Eye (tissue), 1 donor: ENCODE measurements around the gene PARP15.

Source experiments
- DNase-seq: peaks from one replicate; pipeline ENCODE4 v3.0.0-alpha.2; 2015

PARP15 gene

DNA sequence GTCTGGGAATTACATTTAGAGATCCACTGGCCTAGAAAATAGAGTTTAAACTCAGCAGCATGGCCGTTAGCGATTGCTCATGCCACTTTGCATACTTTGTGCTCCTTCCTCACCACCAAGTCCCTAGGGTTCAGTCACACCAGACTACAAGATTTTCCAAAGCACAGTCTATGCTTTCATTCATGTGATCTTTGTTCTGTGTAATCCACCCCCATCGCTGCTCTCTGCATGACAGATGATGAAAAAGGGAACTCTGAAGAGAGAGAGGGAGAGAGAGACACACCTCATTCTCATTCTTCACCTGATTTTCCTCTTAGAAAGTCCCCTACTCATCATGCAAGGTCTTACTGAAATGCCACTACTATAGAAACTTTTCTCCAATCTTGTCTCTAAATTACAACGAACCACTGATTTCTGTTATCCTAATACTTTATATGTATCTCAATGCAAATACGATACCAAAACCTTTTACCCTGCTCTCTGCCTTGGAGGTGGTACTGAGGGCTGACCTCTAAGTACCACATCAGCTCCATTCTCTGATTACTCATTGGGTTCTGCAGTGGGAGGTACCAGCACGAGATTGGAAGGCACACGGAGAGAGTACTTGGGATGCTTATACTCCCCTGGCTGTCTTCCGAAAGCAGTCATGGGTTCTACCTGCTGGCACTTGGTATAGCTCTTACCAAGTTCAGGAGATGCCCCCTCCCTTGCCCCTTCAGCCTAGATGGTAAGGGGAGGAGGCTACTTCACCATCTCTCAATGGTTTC is 1.1 kb upstream of the PARP15 start:
- DNase-seq: peak; percentile 24

- no peak for DNase-seq
Observed at GRCh38 chr3:122578069-122578740, 755 bp downstream of the PARP15 start.

DNA sequence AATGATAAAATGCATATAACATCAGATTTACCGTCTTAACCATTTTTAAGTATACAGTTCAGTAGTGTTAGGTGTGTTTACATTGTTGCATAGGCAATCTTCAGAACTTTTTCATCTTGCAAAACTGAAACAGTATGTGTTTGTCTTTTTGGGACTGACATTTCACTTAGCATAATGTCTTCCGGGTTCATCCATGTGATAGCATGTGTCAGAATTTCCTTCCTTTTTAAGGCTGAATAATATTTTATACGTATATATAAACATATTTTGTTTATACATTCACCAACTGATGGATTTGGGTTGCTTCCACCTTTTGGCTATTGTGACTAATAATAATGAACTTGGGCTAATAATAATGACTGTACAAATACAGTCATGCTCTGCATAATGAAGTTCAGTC is 3.0 kb downstream of the PARP15 start:
- DNase-seq: no peak

DNA sequence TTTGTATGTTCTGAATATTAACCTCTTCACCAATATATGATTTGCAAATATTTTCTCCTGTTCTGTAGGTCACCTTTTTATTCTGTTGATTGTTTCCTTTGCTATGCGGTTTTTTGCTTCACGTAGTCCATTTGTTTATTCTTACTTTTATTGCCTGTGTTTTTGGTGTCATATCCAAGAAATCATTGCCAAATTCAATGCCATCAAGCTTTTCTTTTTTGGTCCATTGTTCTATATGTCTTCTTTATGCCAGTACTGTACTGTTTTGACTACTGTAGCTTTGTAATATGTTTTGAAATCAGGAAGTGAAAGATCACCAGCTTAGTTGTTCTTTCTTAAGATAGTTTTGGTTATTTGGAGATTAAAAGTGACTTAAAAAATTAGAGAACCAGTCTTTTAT is 4.2 kb downstream of the PARP15 start:
- DNase-seq: no peak

- DNase-seq: no peak
Observed at GRCh38 chr3:122582390-122582789, 4.9 kb downstream of the PARP15 start.

- no peak for DNase-seq
Observed at GRCh38 chr3:122586098-122586497, 8.6 kb downstream of the PARP15 start.

DNA sequence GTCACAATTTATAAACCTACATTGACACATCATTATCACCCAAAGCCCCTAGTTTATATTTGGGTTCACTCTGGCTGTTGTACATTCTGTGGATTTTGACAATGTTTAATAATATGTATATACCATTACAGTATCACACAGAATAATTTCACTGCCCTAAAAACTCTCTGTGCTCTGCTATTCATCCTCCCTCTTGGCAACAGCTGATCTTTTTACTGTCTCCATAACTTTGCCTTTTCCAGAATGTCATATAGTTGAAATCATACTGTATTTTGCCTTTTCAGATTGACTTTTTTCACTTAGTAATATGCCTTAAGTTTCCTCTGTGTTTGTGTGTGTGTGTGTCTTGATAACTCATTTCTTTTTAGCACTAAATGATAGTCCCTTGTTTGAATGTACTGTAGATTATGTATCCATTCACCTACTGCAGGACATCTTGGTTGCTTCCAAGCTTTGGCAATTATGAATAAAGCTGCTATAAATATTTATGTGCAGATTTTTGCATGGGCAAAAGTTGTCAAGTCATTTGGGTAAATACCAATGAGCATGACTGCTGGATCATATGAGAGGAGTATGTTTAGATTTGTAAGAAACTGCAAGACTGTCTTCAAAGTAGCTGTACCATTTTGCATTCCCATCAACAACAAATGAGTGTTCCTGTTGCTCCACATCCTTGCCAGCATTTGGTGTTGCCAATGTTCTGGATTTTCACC is 9.5 kb downstream of the PARP15 start:
- DNase-seq: no peak

- no peak for DNase-seq
Observed at GRCh38 chr3:122587572-122587971, 10.1 kb downstream of the PARP15 start.

DNA sequence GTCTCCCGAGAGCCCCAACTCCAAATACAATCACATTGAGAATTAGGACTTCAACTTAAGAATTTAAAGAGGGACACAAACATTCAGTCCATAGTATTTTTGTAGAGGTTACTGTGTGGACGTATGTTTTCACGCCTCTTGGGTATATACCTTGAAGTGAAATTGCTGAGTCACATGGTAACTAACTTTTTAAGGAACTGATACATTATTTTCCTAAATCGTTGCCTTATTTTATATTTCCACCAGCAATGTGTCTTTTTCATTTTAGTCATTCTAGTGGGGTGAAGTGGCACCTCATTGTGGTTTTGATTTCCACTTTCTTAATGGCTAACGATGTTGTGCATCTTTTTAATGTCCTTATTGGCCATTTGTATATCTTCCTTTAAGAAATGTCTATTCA is 11.8 kb downstream of the PARP15 start:
- DNase-seq: no peak

DNA sequence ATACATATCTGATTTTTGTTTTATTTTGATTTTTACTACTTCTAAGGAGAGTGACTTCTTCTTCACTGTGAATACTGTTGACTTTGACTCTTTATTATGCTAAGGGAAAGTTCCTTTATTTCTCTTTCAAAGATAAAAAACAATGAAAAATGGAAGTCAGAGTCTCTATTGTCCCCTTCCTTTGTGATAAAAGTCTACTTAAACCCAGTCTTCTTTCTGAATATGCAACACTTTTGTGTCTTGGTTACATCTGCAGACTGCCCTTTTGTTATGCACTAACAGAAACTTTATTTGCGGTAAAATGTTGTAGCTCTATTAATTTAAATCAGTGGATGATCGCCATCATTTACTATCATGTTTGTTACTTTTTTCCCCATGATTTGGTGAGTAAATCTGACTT is 13.2 kb downstream of the PARP15 start:
- DNase-seq: no peak

- no peak for DNase-seq
Observed at GRCh38 chr3:122594025-122594424, 16.6 kb downstream of the PARP15 start.

DNA sequence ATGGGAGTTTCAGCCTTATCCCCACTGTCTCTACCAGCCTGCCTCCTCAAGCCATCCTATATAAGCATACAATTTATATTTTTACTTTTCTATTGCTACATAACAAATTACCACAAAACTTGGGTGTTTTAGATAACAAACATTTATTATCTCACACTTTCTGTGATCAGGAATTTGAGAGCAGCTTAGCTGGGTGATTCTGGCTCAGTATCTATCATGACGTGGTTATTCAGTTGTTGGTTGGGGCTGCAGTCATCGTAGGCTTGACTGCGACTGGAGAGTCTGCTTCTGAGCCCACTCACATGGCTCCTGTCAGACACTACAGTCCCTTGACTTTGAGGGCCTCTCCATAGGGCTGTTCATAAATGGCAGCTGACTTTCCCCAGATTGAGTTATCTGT is 20.7 kb downstream of the PARP15 start:
- DNase-seq: no peak

GRCh38 chr3:122598556-122598955 is 21.1 kb downstream of the PARP15 start:
- DNase-seq: no peak

- no peak for DNase-seq
Observed at GRCh38 chr3:122602011-122602710, 24.7 kb downstream of the PARP15 start.

DNA sequence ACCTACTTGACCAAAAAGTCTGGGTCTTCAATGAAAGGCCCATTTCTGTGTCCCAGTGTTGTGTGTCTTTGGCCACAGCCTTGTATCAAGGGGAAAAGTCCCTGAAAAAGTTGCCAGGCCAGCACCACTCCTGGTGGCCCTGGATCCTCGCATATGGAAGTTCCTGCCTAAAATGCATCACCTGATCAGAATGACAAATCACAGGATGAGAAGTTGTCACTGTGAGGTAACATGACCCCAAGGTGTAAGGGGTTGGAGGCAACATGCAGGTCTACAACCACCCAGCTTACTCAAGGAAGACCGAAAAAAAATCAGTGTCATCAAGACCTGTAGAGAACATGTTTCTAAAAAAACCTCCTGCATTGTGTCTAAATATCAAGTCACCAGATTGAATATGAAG is 25.6 kb downstream of the PARP15 start:
- DNase-seq: no peak

GRCh38 chr3:122606330-122606729 is 28.9 kb downstream of the PARP15 start:
- no peak for DNase-seq

DNA sequence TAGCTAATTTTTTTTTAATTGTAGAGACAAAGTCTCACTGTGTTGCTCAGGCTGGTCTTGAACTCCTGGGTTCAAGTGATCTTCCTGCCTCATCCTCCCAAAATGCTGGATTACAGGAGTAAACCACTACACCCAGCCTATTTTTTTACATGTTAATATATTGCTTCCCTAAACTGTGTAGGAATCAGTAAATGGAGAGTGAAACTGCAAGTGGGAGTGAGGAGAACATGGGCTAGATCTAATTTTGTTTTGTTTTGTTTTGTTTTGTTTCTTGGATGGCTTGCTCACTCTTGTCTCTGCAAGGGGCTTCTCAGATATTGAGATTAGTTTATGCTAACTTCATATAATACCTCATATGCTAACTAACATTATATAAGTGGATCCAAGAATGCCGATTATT is 31.5 kb downstream of the PARP15 start:
- DNase-seq: no peak

DNA sequence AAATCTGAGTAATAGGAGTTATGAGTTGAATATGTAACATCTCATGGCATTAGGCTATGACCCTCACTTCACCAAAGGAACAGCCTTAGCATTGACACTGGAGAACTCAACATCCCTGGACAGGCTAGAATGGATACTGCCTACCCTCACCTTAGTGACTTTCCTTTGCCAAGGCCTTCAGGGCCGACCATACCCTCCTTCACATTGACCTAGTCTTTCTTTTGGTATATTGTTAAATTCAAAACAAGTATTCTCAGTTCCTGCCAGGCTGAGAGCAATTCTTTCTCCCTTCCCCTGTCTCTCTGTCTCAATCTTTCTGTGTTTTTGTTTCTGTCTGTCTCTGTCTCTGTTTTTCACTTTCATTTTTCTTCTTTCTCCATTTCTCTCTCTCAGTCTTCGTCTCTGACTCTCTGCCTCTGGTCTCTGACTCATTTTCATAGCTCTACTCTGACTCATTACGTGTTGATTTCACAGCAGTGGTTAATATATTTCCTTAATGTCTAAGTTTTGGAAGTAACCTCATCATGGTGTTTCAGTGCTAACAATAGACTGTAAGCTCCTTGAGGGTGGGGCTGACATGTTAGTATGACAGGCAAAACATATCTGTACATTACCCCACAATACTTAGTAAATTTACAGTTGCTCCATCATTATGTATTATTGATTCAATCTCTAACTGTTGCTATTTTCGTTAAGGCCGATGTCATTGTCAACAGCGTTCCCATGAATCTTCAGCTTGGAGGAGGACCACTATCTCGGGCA is 32.5 kb downstream of the PARP15 start:
- no peak for DNase-seq

DNA sequence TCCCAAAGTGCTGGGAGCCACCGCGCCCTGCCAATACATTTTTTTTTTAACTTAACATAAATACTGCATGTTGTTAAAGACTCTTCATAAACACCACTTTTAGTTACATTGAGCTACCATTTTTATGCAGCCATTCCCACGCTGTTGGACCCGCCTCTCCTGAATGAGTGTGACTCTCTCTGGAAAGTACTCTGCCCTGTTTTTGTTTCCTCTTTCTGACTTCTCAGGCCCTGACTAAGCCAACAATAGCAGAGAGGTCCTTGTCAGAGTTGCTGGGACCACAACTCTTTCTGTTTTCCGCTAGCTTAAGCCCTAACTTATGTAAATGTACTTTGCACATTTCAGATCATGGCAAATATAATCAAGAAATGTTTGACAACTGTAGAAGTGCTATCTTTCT is 35.2 kb downstream of the PARP15 start:
- DNase-seq: no peak

DNA sequence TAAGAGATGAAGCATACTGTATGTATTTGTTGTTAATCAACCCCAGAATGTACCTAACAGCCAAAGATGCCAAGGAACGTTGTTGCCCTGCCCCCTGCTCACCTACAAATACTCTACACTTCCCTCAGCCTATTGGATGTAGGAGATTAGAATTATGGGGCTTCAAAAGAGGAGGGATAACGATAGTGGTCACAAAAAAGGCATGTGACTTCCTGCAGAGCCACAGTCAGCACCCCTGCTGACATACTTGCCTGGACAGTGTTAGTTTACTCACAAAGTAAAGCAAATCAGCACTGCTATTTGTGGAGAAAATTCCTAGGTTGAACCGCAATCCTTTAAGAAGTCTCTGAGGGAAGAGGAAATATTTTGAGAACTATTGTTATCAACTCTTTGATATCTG is 37.9 kb downstream of the PARP15 start:
- no peak for DNase-seq

GRCh38 chr3:122618614-122619013 is 41.2 kb downstream of the PARP15 start:
- DNase-seq: no peak

- no peak for DNase-seq
Observed at GRCh38 chr3:122619040-122619439, 41.6 kb downstream of the PARP15 start.

DNA sequence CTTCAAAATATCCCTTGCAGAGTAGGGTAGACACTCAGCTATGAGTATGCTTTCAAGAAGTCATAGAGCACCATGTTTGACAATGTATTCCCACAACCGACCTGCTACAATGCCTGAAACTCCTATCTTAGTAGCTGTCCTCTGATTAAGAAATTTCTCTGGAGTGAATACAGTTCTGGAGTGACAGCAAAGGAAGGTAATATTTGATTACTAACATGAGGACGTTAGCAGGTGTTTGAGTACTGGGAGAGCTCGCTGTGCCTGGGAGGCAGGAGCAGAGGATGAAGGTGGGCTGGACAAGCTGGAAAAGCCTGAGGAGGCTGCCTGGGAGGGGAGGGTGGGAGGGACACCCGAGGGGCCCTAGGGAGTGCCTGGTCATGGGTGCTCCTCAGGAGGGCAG is 42.9 kb downstream of the PARP15 start:
- no peak for DNase-seq
